Ishikawa (cell line): ENCODE measurements around the gene ZNF280C.

Experiments
- CEBPB ChIP-seq: IDR thresholded peaks from 2 replicates; pipeline ENCODE4 v1.6.1; 2012
- EGR1 ChIP-seq: IDR thresholded peaks from 2 replicates; pipeline ENCODE4 v1.6.1; 2012
- EP300 ChIP-seq: IDR thresholded peaks from 2 replicates; pipeline ENCODE4 v1.6.1; 2012; ENCODE audit warnings: borderline replicate concordance
- FOXM1 ChIP-seq: IDR thresholded peaks from 2 replicates; pipeline ENCODE4 v1.6.1; 2012; ENCODE audit warnings: low read depth, borderline replicate concordance
- MAX ChIP-seq: IDR thresholded peaks from 2 replicates; pipeline ENCODE4 v1.6.1; 2012
- TEAD4 ChIP-seq: IDR thresholded peaks from 2 replicates; pipeline ENCODE4 v1.6.1; 2012
- YY1 ChIP-seq: IDR thresholded peaks from 2 replicates; pipeline ENCODE4 v1.6.1; 2012; ENCODE audit warnings: low read depth
- ZBTB7A ChIP-seq: IDR thresholded peaks from 2 replicates; pipeline ENCODE4 v1.6.1; 2012; ENCODE audit warnings: low read depth
- TF ChIP-seq, protein P1 (sequence below): IDR thresholded peaks from 2 replicates; pipeline ENCODE4 v1.6.1; 2012; ENCODE audit warnings: low read depth, mild to moderate bottlenecking

DNA sequence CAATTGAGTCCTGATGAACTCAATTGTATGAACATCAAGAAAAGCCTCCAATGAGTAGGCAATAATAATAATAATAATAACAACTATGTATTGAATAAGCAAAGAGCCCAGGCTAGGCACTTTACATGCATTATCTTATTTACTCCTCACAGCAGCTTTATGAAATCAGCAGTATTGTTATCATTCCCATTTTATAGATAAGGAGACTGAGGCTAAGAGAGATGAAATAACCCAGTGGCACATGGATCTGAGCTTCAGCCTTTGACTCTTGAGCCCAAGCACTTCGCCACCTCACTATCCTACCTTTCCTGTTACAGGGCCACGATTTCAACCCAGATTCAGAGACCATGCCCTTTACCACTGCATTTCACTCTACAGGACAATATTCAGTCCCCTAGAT lies 93.8 kb downstream of the ZNF280C start:
- TF ChIP-seq YY1: no peak
- TF ChIP-seq EP300: no peak
- no peak for TF ChIP-seq FOXM1
- TF ChIP-seq MAX: no peak
- TF ChIP-seq ZBTB7A: no peak
- TF ChIP-seq, protein P1, sequence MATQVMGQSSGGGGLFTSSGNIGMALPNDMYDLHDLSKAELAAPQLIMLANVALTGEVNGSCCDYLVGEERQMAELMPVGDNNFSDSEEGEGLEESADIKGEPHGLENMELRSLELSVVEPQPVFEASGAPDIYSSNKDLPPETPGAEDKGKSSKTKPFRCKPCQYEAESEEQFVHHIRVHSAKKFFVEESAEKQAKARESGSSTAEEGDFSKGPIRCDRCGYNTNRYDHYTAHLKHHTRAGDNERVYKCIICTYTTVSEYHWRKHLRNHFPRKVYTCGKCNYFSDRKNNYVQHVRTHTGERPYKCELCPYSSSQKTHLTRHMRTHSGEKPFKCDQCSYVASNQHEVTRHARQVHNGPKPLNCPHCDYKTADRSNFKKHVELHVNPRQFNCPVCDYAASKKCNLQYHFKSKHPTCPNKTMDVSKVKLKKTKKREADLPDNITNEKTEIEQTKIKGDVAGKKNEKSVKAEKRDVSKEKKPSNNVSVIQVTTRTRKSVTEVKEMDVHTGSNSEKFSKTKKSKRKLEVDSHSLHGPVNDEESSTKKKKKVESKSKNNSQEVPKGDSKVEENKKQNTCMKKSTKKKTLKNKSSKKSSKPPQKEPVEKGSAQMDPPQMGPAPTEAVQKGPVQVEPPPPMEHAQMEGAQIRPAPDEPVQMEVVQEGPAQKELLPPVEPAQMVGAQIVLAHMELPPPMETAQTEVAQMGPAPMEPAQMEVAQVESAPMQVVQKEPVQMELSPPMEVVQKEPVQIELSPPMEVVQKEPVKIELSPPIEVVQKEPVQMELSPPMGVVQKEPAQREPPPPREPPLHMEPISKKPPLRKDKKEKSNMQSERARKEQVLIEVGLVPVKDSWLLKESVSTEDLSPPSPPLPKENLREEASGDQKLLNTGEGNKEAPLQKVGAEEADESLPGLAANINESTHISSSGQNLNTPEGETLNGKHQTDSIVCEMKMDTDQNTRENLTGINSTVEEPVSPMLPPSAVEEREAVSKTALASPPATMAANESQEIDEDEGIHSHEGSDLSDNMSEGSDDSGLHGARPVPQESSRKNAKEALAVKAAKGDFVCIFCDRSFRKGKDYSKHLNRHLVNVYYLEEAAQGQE: no peak
- no peak for TF ChIP-seq CEBPB
- no peak for TF ChIP-seq EGR1
- no peak for TF ChIP-seq TEAD4
